ENCODE measurements around the gene RFXANK.
A peak's percentile ranks its signal among the peaks of the same experiment; 100 is the strongest.

DNA sequence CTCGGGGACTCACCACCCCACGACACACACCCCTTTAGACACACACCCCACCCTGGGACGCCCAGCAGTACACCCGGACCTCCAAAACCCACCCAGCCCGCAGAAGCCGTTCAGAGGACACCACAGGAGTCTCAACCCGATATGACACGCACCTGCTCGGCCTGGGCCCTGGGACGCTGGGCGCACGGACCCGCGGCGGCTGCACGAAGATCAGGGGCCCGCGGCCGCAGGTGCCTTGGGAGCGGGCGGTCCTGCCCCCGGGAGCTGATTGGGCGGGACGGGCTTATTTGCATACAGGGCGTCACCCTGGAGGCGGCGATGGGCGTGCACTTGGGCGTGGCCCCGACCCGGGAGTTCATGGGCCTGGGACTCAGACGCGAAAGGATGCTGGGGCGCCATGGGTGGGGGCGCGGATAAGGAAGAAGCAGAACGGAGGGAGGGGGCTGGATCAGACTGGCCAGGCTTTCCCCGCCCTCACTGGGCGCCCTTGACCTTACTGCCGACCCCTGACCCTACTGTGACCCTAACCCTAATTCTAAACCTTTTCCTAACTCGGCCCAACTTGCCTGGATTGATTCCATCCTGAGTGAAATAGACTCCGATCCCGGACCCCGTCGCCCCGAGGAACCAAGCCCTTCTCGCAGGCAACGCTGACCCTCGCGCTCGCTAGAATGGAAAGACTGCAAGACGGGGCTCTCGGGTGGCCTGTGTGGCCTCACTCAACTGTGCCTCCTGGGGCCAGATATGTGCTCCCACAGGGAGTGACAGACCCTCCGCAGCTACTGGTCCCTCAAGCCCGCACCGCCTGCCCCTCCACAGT is 21.8 kb upstream of the RFXANK start, which contains the start of gene MEF2B:
- peak in 1 of 4 donors; percentile 57 for TF ChIP-seq POLR2A (IDR thresholded peaks at IDR 0.05)
- TF ChIP-seq, protein P1, sequence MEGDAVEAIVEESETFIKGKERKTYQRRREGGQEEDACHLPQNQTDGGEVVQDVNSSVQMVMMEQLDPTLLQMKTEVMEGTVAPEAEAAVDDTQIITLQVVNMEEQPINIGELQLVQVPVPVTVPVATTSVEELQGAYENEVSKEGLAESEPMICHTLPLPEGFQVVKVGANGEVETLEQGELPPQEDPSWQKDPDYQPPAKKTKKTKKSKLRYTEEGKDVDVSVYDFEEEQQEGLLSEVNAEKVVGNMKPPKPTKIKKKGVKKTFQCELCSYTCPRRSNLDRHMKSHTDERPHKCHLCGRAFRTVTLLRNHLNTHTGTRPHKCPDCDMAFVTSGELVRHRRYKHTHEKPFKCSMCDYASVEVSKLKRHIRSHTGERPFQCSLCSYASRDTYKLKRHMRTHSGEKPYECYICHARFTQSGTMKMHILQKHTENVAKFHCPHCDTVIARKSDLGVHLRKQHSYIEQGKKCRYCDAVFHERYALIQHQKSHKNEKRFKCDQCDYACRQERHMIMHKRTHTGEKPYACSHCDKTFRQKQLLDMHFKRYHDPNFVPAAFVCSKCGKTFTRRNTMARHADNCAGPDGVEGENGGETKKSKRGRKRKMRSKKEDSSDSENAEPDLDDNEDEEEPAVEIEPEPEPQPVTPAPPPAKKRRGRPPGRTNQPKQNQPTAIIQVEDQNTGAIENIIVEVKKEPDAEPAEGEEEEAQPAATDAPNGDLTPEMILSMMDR (IDR thresholded peaks at IDR 0.05), result no peak
